ENCODE data around the gene PPM1H.

PPM1H gene

GRCh38 chr12:62701492-62701891 lies 233.5 kb downstream of the PPM1H start:
- DNase-seq: no peak

DNA sequence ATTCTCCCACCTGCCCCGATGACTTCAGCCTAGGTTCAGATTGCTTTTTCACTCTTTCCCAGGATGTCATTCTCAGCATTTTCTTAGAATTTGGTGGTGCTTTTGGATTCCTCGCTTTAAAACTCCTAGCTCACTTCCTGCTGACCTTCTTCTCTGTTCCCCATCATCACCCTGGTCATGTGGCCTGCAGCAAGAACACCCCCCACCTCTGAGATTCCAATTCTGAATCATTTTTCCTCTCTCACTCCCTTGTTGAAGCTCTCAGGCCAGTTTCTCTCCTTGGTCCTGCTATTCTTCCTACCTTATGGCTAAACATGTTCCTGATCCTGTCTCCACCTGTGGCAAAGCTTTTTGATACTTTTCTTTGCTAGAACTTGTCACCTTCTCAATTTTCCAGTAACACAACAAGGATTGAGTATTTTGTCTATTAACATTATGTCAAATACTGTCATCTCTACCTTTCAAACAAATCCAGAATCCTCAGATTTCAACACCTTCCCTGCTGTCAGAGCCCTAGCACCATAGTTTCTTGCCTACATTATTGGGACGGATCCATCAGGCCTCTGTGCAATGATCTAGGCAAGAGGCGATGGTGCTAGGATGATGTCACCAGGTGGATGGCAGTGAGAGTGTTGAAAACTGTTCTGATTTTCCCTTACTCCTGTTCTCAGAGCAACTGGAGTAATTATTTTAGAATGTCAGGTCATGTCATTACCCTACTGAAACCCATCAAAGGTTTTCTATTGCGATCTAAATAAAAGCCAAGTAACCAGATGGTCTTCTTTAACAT lies 234.7 kb downstream of the PPM1H start:
- no peak for DNase-seq

DNA sequence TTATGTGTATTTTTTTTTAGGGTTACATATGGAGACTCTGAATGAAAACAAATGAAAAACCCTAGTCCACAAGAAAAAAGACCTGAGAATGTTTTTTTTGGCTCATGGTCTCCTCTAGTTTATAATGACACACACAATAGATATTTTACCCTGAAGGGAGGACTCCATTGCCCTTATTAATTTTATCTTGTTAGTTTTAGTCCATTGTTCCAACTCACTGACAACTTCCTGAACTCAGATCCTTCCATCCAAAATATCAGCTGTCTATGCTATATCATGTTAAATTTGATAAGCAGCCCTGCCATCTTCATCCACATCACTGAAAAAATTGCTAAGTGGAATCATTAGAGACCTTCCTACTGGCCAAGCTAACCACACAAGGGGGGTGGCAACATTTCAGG lies 236.2 kb downstream of the PPM1H start:
- no peak for DNase-seq

- no peak for DNase-seq
These were observed 237.1 kb downstream of the PPM1H start for GRCh38 chr12:62697893-62698292.

DNA sequence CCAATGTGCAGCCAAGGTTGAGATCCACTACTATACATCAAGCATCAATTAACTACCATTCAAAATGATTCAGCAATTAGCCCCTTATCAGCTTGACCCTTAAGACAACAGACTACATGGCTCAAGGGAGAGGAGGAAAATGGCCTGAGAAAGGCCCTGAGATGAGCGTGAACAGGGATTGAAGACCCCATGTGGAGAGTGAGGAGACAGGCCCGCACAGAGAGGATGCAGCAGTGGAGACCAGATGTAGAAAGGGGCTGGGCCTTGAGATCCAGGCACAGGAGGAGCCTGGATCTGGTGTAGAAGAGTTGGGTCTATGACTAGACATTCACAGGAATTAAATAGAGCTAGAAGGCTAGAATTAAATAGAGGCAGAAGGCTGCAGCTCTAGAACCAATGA lies 239.3 kb downstream of the PPM1H start:
- DNase-seq: no peak

DNA sequence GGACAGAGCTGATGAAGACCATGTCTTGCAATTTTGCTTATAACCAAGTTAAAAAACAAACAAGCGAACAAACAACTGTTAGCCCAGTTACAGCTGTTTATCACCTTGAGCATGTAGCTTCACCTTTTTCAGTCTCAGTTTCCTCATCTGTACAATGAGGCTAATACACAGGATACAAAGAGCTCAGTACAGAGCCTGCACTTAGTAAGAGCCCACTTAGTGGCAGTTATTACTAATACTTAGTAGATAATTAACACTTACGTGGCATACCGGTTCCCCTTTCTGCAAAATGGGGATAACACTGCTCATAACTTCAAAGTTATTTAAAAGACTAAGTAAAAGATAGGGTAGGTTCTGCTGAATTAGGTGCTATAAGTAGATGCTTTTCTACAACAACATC lies 240.3 kb downstream of the PPM1H start:
- DNase-seq: no peak

GRCh38 chr12:62694116-62694515 lies 240.8 kb downstream of the PPM1H start:
- DNase-seq: no peak

DNA sequence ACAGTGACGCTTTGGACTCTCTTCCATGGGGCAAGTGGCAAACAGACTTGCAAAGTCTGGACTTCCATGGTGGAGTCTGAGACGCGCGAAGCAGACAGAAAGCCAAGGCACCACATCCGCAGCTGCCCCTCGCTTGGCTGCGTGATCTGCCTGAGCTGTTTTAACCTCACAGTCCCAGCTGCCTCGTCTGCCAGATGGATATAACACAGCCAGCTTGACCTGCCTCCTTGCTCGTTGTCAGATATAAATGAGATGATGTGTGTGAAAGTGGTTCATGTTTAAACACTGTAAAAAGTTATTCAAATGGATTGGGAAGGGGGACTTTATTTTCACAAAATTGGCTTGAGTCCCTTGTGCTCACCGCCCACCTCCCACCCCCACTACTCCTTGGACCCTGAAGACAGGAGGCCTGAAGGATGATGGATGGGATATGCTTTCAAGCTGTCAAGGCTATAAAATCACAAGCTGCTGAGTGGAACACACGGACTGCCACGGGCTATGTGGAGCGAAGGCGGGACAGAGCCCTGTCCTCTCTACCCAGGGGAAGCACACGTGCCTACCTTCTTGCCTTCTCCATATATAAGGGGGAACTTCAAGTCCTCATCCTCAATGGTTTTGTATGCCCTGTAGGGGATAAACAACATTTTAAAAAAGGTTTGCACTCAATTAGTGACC lies 241.4 kb downstream of the PPM1H start:
- DNase-seq: no peak

DNA sequence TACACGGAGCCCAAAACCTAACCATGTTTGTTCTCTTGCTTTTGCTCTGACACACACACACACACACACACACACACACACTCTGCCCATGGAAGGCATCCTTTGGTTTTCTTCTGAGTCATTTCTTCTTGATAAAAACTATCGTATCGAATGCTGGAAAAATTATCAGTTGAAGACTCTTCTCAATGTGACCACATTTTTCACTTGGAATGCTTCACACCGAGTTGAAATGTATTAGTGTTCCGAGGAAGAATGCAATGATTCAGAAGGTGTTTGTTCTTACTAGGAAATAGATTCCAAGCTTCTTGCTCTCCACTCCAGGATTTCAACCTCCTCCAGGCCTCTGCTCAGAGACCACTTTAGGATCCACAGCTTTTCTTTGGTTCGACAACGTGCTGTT lies 242.1 kb downstream of the PPM1H start:
- no peak for DNase-seq

DNA sequence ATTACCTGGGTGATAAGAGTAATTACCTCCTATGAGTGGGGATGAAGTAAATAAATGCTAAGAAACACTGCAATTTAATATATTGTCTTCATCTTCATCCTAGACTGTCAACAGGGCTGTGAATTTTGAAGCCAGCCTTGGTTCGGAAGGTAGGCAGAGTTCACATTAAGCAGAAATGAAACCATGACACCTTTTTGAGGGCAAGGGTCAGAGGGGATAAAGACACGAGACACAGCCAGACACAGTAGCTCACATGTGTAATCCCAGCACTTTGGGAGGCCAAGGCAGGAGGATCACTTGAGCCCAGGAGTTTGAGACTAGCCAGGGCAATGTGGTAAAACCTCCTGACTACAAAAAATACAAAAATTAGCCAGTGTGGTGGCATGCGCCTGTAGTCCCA lies 243.6 kb downstream of the PPM1H start:
- no peak for DNase-seq

- DNase-seq: no peak
These were observed 245.7 kb downstream of the PPM1H start for GRCh38 chr12:62689042-62689839.

GRCh38 chr12:62686938-62687337 lies 248.0 kb downstream of the PPM1H start:
- no peak for DNase-seq

- DNase-seq: no peak
These were observed 250.2 kb downstream of the PPM1H start for GRCh38 chr12:62684570-62685295.

- DNase-seq: no peak
These were observed 251.0 kb downstream of the PPM1H start for GRCh38 chr12:62683776-62684569.

GRCh38 chr12:62681306-62681705 lies 253.6 kb downstream of the PPM1H start:
- no peak for DNase-seq

DNA sequence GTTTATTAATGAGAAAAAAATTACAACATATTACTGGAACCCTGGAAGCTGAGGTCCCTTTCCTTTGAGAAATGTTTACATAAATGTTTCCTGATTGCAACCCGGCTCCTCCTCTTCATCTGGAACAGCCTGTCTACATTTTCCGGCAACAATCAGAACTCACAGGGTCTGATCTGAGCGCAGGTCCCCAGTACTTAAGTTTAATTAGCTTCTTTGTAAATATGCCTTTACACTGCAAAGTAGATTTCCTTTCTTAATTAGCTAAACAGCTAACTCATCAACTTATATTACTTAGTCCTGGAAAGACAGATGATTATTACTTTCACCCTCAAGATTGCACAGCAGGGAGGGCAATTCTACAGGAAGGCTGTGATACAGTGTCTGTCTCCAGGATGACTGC lies 255.3 kb downstream of the PPM1H start:
- DNase-seq: no peak

- DNase-seq: no peak
These were observed 257.6 kb downstream of the PPM1H start for GRCh38 chr12:62677355-62677754.

GRCh38 chr12:62676521-62677307 lies 258.2 kb downstream of the PPM1H start:
- no peak for DNase-seq

- DNase-seq: no peak
These were observed 261.7 kb downstream of the PPM1H start for GRCh38 chr12:62673028-62673815.

GRCh38 chr12:62670986-62671720 lies 263.8 kb downstream of the PPM1H start:
- DNase-seq: no peak

All from stimulated activated CD4-positive, alpha-beta T cell treated with anti-CD3 and anti-CD28 coated beads, Interleukin-2, amount 100 ng/mL, for 48 hours (primary cell).